Small intestine (tissue), 7 donors: ENCODE measurements around the gene TTC7B. TPM values are rescaled to one million over a fixed set of nuclear protein-coding genes. Genes with fewer than 3 reads are reported as not detected.
A peak's percentile ranks its signal among the peaks of the same experiment; 100 is the strongest.

Source experiments
- DNase-seq, 2 donors: peaks; one replicate each; pipeline versions ENCODE4 v3.0.0 to v3.0.0-alpha.2; 2013
- FAIRE-seq: peaks from 2 replicates; lab custom pipeline; 2012; peaks lifted over from hg19 to GRCh38; lab: Jason Lieb, UNC
- H3K27ac ChIP-seq, 3 donors: one replicate each; pipeline ENCODE4 v1.5.1; 2013; ENCODE audit warnings: low read length in 2 of 3, mild to moderate bottlenecking in 2 of 3, control low read depth in 1 of 3, inconsistent platforms in 1 of 3, low read depth in 1 of 3, moderate library complexity in 1 of 3
- H3K27me3 ChIP-seq, 3 donors: one replicate each; pipeline ENCODE4 v1.6.1; 2013; ENCODE audit warnings: low read length in 3 of 3, inconsistent platforms in 1 of 3; ENCODE audit not compliant: control insufficient read depth in 3 of 3, insufficient read depth in 3 of 3
- H3K36me3 ChIP-seq, 3 donors: one replicate each; pipeline ENCODE4 v1.6.1; 2013; ENCODE audit warnings: low read length in 3 of 3, inconsistent platforms in 1 of 3, low read depth in 1 of 3, mild to moderate bottlenecking in 1 of 3, moderate library complexity in 1 of 3; ENCODE audit not compliant: control insufficient read depth in 3 of 3, insufficient read depth in 2 of 3
- H3K4me1 ChIP-seq, 3 donors: one replicate each; pipeline ENCODE4 v1.6.1; 2013; ENCODE audit warnings: low read length in 2 of 3, inconsistent platforms in 1 of 3, low read depth in 1 of 3, mild to moderate bottlenecking in 1 of 3, moderate library complexity in 1 of 3; ENCODE audit not compliant: control insufficient read depth in 3 of 3, insufficient read depth in 2 of 3
- H3K4me3 ChIP-seq, 3 donors: one replicate each; pipeline ENCODE4 v1.5.1; 2013; ENCODE audit warnings: low read length in 3 of 3, control low read depth in 1 of 3, inconsistent platforms in 1 of 3, low read depth in 1 of 3, mild to moderate bottlenecking in 1 of 3, moderate library complexity in 1 of 3
- H3K9me3 ChIP-seq, 2 donors: one replicate each; pipeline ENCODE4 v1.6.1; 2013; ENCODE audit warnings: low read depth in 1 of 2, low read length in 1 of 2; ENCODE audit not compliant: control insufficient read depth in 2 of 2, insufficient read depth in 1 of 2
- WGBS, 3 donors: extraction: QIAGEN DNeasy Blood & Tissue Kit; methylation state at CpG; one replicate each; pipeline ENCODE4 v1.1.7; 2013; 5-methylcytosine and 5-hydroxymethylcytosine counted together
- polyA plus RNA-seq, 4 donors: library from polyadenylated mRNA; stranded (reverse) in 3 of 4; unstranded in 1 of 4; fragments of 200-250 nt in 3 of 4; fragments of 120-200 nt in 1 of 4; gene quantifications; one replicate each; pipeline versions ENCODE4 v1.2.1 to v1.2.3, GENCODE V29; 2013
- donor health status: healthy with polysubstance abuse.
- donor health status: control.
- donor health status: control.
- donor health status: Bipolar disorder and iron deficiency.
- donor health status: healthy.

Gene TTC7B
- polyA plus RNA-seq, 4 donors, result 2.9 to 8.8 (median 4.3) TPM

DNA sequence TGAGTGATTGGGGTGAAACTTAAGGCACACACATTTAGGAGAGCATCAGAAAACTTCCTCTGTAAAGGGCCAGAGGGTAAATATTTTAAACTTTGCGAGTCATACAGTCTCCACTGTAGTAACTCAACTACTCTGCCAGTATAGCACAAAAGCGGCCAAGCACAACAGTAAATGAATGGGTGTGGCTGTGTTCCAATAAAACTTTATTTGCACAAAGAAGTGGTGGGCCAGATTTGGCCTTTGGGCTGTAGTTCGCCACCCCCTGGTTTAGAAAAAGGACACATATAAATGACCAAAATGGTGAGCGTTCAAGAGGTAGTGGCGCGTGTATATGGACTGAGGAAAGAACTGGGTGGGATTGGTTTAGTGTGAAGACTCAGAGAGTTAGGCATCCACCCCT is 309.5 kb downstream of the TTC7B start:
- Histone ChIP-seq H3K4me1 (peaks cover 0 to 41% (median 2%) of the 10 kb centered on the region in 3 donors), H3K27ac (no peak overlapping the region), H3K4me3 (no peak overlapping the region), H3K27me3 (no peaks in the 10 kb centered on the region), H3K9me3 (no peaks in the 10 kb centered on the region), H3K36me3 (no peaks in the 10 kb centered on the region)
- 91 to 93% (median 93%) methylated on average over 6 of the region's 6 CpGs for WGBS, 3 donors
- FAIRE-seq (no peak), DNase-seq (no peak)

DNA sequence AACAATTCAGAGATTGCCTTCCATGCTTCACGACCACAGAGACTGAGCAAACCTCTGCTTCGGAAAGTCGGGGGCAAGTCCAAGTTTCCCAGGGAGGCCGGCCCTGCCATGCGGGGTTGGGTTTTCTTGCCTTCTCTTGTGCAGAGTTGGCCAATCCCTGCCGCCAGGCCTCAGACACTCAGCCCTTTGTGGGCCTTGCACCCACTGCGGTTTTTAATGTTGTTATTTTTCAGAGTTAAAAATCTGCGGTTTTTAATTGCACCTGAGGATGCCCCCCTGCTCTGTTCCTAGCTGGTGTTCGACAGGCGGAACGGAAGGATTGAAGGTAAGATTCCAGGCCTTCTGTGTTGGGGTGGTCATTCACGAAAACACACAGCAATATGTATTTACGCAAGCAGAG is 310.7 kb downstream of the TTC7B start:
- DNase-seq (no peak), FAIRE-seq (no peak)
- H3K4me3 ChIP-seq, result no peak overlapping the region
- no peak overlapping the region for H3K27ac ChIP-seq
- H3K4me1 ChIP-seq, result peaks cover 0 to 32% (median 2%) of the 10 kb centered on the region in 3 donors
- no peaks in the 10 kb centered on the region for H3K27me3 ChIP-seq
- no peaks in the 10 kb centered on the region for H3K9me3 ChIP-seq
- H3K36me3 ChIP-seq, result no peaks in the 10 kb centered on the region
- WGBS, 3 donors, result 90 to 95% (median 94%) methylated on average over 13 of the region's 13 CpGs

DNA sequence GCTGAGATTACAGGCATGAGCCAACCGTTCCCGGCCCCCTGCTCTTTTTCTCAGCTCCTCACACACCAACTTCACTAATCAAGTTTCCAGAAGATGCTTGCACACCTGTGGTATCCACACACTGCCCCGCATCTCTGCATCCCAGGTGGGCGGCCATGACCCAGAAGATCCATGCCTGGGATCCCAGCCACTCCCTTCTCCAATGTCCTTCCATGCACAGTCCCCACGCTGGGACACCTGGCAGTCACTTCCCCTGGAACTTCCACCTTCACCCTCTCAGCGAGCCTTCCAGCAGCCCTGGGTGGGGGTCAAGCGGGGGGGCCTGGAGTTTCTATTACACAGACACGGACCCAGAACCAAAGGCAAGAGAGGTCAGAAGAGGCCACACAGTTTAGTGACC is 311.6 kb downstream of the TTC7B start:
- H3K4me3 ChIP-seq, result no peak overlapping the region
- H3K27me3 ChIP-seq, result no peaks in the 10 kb centered on the region
- 91 to 94% (median 92%) methylated on average over 8 of the region's 8 CpGs for WGBS, 3 donors
- H3K36me3 ChIP-seq, result no peaks in the 10 kb centered on the region
- H3K27ac ChIP-seq, result no peak overlapping the region
- DNase-seq (no peak), FAIRE-seq (no peak)
- no peaks in the 10 kb centered on the region for H3K9me3 ChIP-seq
- peaks cover 0 to 25% (median 2%) of the 10 kb centered on the region in 3 donors for H3K4me1 ChIP-seq

DNA sequence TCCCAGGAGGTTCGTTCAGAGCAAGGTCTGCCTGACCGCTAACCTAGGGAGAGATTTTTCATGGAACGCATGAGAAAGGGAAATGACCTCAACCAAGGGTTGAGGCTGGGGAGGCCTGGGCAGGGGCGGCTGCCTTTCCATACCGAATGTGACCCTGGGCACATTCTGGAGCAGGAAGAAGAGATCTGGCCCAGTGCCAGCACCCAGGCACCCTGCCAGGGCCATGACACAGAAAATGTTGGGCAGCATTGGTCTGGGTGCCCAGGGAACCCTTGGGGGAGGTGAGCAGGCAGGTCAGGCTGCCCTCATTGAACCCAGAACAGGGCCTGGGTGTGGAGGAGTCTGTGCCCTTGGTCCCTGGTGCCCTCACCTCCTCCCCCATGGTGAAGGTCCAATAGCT is 312.6 kb downstream of the TTC7B start:
- no peak overlapping the region for H3K4me3 ChIP-seq
- H3K4me1 ChIP-seq, result peaks cover 0 to 16% (median 0%) of the 10 kb centered on the region in 3 donors
- H3K9me3 ChIP-seq, result no peaks in the 10 kb centered on the region
- H3K27ac ChIP-seq, result no peak overlapping the region
- DNase-seq (peak in 1 of 2 donors; percentile 51), FAIRE-seq (no peak)
- no peaks in the 10 kb centered on the region for H3K27me3 ChIP-seq
- WGBS, 3 donors, result 32 to 52% (median 47%) methylated on average over 5 of the region's 5 CpGs
- H3K36me3 ChIP-seq, result no peaks in the 10 kb centered on the region

DNA sequence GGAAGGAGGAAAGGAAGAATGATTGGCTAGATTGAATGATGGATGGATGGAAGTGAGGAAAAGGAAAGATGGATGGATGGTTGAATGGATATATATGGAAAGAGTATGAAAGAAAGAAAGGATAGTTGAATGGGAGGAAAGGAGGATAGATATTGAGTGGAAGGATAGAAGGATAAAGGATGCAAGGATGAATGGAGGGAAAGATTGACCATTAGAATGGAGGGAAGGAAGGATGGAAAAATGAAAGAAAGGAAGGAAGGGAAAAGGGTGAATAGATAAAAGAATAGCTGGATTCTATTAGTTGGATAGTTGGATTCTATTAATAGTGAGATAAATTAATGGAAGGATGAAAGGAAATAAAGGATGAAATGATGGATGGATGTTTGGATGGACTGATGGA is 313.5 kb downstream of the TTC7B start:
- peaks cover 0 to 12% (median 0%) of the 10 kb centered on the region in 3 donors for H3K4me1 ChIP-seq
- no peak for FAIRE-seq
- no peak for DNase-seq
- H3K27me3 ChIP-seq, result no peaks in the 10 kb centered on the region
- H3K36me3 ChIP-seq, result no peaks in the 10 kb centered on the region
- H3K27ac ChIP-seq, result no peak overlapping the region
- no peaks in the 10 kb centered on the region for H3K9me3 ChIP-seq
- H3K4me3 ChIP-seq, result no peak overlapping the region

DNA sequence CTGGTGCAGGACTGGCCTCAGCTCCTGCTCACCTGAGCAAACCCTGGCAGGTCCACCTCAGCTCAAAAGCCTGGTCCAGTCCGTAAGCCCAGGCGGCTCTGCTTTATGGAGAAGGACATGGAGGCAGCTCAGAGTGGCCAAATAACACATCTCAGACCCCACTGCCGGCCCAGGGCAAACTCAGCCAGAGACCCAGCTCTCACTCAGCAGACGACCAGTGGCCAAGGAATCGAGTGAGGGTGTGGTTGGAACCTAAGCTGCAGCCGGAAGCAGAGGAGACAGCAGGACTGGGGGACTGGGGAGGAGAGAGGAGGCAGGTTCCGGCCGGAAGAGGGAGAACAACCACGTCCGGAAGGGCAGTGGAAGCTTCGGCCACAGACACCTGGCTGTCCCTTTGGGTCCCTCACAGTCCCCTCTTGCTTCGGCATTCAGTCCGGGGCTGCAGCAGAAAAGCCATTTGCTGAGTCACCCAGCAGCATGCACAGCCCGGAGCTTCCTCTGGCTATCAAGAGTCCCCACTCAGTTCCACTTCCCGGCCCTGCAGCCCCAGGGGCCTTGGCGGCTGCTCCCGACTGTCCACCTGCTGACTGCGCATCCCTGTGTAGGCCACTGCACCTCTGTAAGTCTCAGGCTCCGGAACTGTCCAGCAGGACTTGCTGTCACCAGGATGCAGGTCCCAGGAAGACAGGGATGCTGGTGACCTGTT is 315.4 kb downstream of the TTC7B start:
- Histone ChIP-seq H3K36me3 (no peaks in the 10 kb centered on the region), H3K9me3 (no peaks in the 10 kb centered on the region), H3K4me1 (peaks cover 0 to 12% (median 0%) of the 10 kb centered on the region in 3 donors), H3K4me3 (no peak overlapping the region), H3K27ac (no peak overlapping the region), H3K27me3 (no peaks in the 10 kb centered on the region)
- FAIRE-seq (no peak), DNase-seq (no peak)
- WGBS, 3 donors, result 62 to 78% (median 78%) methylated on average over 19 of the region's 19 CpGs

DNA sequence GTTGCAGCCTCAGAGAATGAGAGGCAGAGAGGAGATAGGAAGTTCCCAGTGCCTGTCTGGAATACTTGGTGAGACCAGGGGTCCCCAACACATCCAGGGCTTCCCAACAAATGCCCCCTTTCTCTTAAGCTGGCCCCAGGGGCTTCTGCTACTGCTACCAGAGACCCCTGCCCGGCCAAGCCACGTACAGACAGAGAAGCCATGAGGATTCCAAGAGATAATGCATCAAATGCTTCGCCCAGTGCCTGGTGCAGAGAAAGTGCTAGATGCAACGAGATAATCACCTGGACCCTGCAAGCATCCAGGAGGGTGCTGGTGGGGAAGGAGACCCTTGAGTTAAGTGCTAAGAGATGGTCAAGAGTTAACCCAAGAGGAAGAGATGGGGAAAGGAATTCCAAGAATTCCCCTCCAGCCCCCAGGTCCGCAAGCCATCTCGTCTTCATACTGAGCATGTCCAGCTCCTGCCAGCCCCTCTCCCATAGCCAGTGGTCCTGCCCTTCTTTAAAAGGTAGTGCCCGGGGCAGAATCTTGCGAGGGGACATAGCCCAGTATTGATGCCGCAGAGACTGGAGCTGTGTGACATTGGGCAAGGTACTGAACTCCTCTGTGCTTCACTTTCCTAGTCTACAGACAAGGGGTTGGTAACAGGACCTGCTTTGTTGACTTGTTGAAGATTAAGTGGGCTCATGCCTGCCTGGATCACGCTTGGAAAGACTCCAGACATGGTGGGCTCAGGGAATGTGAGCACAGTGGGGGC is 316.1 kb downstream of the TTC7B start:
- no peak for FAIRE-seq
- Histone ChIP-seq H3K4me3 (no peak overlapping the region), H3K27ac (no peak overlapping the region), H3K9me3 (peaks cover 0 to 3% of the 10 kb centered on the region in 2 donors), H3K4me1 (peaks cover 0 to 12% (median 0%) of the 10 kb centered on the region in 3 donors), H3K27me3 (no peaks in the 10 kb centered on the region), H3K36me3 (no peaks in the 10 kb centered on the region)
- 80 to 87% (median 84%) methylated on average over 10 of the region's 10 CpGs for WGBS, 3 donors
- no peak for DNase-seq

DNA sequence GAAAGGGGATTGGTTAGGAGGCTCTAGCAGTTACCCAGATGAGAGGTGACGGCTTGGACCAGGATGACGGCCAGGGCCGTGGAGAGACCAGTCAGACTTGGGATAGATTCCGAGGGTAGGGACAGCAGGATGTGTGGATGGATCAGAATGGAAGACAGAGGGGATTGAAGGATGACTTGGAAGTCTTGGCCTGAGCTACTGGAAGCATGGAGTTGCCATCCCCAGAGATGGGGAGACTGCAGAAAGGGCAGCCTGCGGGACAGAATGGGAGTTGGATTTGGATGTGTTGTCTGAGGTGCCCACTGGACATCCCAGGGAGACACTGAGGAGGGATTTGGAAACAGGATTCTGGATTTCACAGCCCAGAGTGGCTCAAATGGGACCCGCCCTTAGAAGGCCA is 317.1 kb downstream of the TTC7B start:
- H3K27me3 ChIP-seq, result no peaks in the 10 kb centered on the region
- DNase-seq (no peak), FAIRE-seq (no peak)
- peaks cover 0 to 3% of the 10 kb centered on the region in 2 donors for H3K9me3 ChIP-seq
- no peak overlapping the region for H3K27ac ChIP-seq
- H3K4me3 ChIP-seq, result no peak overlapping the region
- H3K36me3 ChIP-seq, result no peaks in the 10 kb centered on the region
- WGBS, 3 donors, result 86 to 92% (median 92%) methylated on average over 6 of the region's 6 CpGs
- peaks cover 0 to 12% (median 0%) of the 10 kb centered on the region in 3 donors for H3K4me1 ChIP-seq
